ENCODE measurements around the gene CD3E. TPM values are rescaled to one million over a fixed set of nuclear protein-coding genes. Genes with fewer than 3 reads are reported as not detected.

CD3E gene
- total RNA-seq (2022; extraction: Qiagen RNA extraction; ENCODE audit: low read depth) = not detected in 5 replicates

GRCh38 chr11:118304568-118305248, at the start of gene CD3E:
TSS of gene CD3E (plus strand) at chr11:118304730. CDS start at chr11:118304953, 223 bp downstream.

DNA sequence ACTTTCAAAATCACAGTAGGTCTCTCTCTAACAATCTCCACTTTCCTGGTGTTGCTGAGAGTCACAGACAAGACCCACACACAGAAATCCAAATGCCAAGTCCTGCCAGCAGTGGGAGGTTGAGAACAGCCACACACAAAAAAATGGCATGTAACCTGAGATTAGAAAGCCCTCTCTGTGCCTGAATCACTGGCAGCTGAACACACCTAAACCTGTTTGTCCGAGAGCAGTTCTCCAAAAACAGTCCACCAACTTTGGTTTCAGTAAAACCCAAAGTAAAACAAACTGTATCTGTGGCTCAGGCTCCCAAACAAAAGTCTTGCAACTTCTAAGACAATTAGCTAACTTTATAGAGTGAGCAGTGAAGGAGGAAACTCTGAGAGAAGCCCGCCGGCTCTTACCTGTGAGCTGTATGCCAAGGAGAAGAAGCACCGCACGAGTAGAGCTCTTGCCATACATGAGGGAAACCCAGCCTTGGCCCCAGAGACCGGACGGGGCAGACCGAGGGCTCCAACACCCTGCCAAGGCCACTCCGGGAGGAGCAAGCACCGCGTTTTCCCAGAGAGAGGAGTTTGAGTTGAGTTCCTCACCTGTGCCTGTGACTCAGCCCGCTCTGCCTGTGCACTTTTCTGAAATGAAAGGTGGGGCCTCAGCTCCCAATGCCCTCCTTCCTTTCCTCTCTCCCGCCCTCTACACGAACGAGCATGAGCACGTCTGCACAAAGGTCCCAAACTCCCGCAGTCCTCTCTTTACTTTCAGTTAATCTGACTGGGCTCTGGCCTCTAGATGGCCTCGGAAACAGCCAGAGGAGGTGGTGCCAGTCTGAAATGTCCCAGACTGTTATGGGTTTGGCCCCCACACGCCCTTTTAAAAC, 40.6 kb upstream of the CD3E start, which contains the start of gene MPZL2:
Gene MPZL2, minus strand, starts transcription at position 603 of the 874 bp plus-strand sequence. Its CDS starts 144 bp downstream, at position 459.

DNA sequence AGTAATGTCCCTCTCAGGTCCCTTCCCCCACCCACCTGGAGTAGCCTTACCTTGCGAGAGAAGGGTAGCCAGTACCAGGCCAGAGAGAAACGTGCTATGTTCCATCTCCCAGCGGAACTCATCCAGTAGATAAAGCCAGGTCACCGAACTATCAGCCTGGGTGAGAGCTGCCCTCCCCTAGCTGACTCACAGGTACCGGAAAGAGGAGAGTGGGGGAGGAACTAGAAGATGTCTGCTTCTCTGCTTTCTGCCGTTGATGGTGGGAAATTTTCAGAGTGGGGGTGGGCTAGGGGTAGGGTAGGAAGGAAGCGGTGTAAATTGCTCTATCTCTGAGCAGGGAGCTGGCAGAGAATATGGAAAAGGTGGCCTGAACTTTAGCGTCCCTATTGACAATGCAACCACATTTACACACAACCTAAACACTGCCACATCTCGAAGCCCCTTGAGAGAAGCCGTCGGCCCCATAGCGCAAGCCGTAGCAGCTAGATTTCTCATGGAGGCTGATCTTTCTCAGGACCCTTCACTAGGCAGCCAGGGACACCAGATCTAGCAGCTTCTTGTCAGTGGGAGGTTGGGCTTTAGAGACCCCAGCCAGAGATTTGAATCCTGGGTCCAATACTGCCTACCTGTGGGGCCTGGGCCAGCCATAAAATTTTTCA, 38.1 kb downstream of the CD3E start, which contains the start of gene CD3D:
Gene CD3D, minus strand, starts transcription at position 203 of the 659 bp plus-strand sequence. Its CDS starts 98 bp downstream, at position 105.

DNA sequence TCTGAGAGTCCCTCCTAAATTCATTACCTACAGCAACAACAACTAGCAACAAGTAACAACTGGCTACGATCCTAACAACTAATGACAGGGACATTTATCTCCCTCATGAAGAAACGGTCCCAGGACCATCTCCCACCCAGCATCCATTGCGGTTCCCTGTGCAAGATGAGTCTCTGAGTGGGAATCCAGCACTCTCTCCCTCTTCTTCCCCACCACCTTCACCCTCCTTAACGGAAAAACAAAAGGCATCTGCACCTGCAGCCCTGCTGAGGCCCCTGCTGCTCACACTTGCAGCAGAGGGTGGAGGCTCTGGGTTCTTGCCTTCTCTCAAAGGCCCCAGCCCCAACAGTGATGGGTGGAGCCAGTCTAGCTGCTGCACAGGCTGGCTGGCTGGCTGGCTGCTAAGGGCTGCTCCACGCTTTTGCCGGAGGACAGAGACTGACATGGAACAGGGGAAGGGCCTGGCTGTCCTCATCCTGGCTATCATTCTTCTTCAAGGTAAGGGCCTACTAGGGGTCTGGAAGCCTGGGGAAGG, 39.5 kb downstream of the CD3E start, which contains the start of gene CD3G:
Gene CD3G, plus strand, starts transcription at position 364 of the 535 bp plus-strand sequence. Its CDS starts 80 bp downstream, at position 444.

DNA sequence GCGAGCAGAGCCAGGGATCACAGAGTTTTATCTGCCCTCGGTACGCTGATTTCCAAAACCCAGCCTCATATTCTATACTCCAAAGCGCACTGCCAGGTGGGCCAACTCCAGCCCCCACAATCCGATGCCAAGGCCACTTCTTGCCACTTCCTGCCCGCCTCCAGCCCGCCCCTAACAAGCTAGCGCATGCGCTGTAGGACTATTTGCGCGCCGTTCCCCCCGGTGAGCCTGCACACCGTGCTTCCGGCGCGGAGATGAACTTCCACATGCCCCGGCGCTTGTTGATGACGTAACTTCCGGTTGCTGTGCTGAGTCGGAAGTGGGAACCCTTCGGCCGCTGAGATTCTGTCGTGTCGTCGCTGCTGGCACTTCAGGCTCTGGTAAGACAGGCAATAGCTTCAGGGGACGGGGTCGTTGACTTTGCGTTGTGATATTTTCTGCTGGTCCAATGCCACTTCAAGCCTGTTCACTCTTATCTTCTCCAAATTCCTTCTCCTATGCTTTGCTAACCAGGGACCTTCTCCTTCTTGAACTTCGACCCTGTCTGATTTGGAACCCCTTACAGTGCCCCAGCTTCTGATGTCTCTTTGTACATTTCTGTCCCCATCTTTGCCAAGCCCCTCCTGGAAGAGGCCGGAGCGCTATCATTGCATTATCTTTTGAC, 54.9 kb downstream of the CD3E start, which contains the start of gene UBE4A:
Gene UBE4A, plus strand, starts transcription at position 306 of the 664 bp plus-strand sequence. CDS start 5,481 bp downstream, outside the sequence.

Other genes starting within 250 kb of the CD3E start
- gene TMPRSS4, start 227.7 kb upstream of the CD3E start, total RNA-seq (2022; extraction: Qiagen RNA extraction; ENCODE audit: low read depth) = not detected in 5 replicates
- gene SMIM35, start 217.8 kb upstream of the CD3E start, total RNA-seq (2022; extraction: Qiagen RNA extraction; ENCODE audit: low read depth) = not detected in 5 replicates
- 0.02 to 0.11 TPM (median 0.03 TPM) in 3 of 5 replicates, not detected in the others for gene SCN4B, start 151.9 kb upstream of the CD3E start, total RNA-seq (2022; extraction: Qiagen RNA extraction; ENCODE audit: low read depth)
- gene SCN2B, start 128.1 kb upstream of the CD3E start, total RNA-seq (2022; extraction: Qiagen RNA extraction; ENCODE audit: low read depth) = not detected in 5 replicates
- gene JAML, start 79.7 kb upstream of the CD3E start, total RNA-seq (2022; extraction: Qiagen RNA extraction; ENCODE audit: low read depth) = not detected in 5 replicates
- gene MPZL3, start 52.4 kb upstream of the CD3E start, total RNA-seq (2022; extraction: Qiagen RNA extraction; ENCODE audit: low read depth) = 0.19 to 0.50 TPM (median 0.31 TPM) in 5 replicates
- gene MPZL2, start 40.4 kb upstream of the CD3E start, total RNA-seq (2022; extraction: Qiagen RNA extraction; ENCODE audit: low read depth) = 0.07 to 0.09 TPM in 2 of 5 replicates, not detected in the others
- gene CD3D, start 38.0 kb downstream of the CD3E start, total RNA-seq (2022; extraction: Qiagen RNA extraction; ENCODE audit: low read depth) = not detected in 5 replicates
- not detected in 5 replicates for gene CD3G, start 39.6 kb downstream of the CD3E start, total RNA-seq (2022; extraction: Qiagen RNA extraction; ENCODE audit: low read depth)
- 8.0 to 11.4 TPM (median 9.9 TPM) in 5 replicates for gene UBE4A, start 54.9 kb downstream of the CD3E start, total RNA-seq (2022; extraction: Qiagen RNA extraction; ENCODE audit: low read depth)
- 168 to 215 TPM (median 195 TPM) in 5 replicates for gene ATP5MG, start 96.9 kb downstream of the CD3E start, total RNA-seq (2022; extraction: Qiagen RNA extraction; ENCODE audit: low read depth)
- 7.9 to 13.1 TPM (median 12.6 TPM) in 5 replicates for gene KMT2A, start 131.8 kb downstream of the CD3E start, total RNA-seq (2022; extraction: Qiagen RNA extraction; ENCODE audit: low read depth)
- not detected in 5 replicates for gene TTC36, start 222.7 kb downstream of the CD3E start, total RNA-seq (2022; extraction: Qiagen RNA extraction; ENCODE audit: low read depth)
- 0.40 to 0.67 TPM (median 0.59 TPM) in 5 replicates for gene TMEM25, start 226.5 kb downstream of the CD3E start, total RNA-seq (2022; extraction: Qiagen RNA extraction; ENCODE audit: low read depth)